Small intestine (tissue), 7 donors: ENCODE results near the gene PLAAT5. TPM values are rescaled to one million over a fixed set of nuclear protein-coding genes. Genes with fewer than 3 reads are reported as not detected.
A peak's percentile ranks its signal among the peaks of the same experiment; 100 is the strongest.

Experiments
- DNase-seq, 2 donors: peaks; one replicate each; pipeline versions ENCODE4 v3.0.0 to v3.0.0-alpha.2; 2013
- FAIRE-seq: peaks from 2 replicates; lab custom pipeline; 2012; peaks lifted over from hg19 to GRCh38; lab: Jason Lieb, UNC
- H3K27ac ChIP-seq, 3 donors: one replicate each; pipeline ENCODE4 v1.5.1; 2013; ENCODE audit warnings: low read length in 2 of 3, mild to moderate bottlenecking in 2 of 3, control low read depth in 1 of 3, inconsistent platforms in 1 of 3, low read depth in 1 of 3, moderate library complexity in 1 of 3
- H3K27me3 ChIP-seq, 3 donors: one replicate each; pipeline ENCODE4 v1.6.1; 2013; ENCODE audit warnings: low read length in 3 of 3, inconsistent platforms in 1 of 3; ENCODE audit not compliant: control insufficient read depth in 3 of 3, insufficient read depth in 3 of 3
- H3K36me3 ChIP-seq, 3 donors: one replicate each; pipeline ENCODE4 v1.6.1; 2013; ENCODE audit warnings: low read length in 3 of 3, inconsistent platforms in 1 of 3, low read depth in 1 of 3, mild to moderate bottlenecking in 1 of 3, moderate library complexity in 1 of 3; ENCODE audit not compliant: control insufficient read depth in 3 of 3, insufficient read depth in 2 of 3
- H3K4me1 ChIP-seq, 3 donors: one replicate each; pipeline ENCODE4 v1.6.1; 2013; ENCODE audit warnings: low read length in 2 of 3, inconsistent platforms in 1 of 3, low read depth in 1 of 3, mild to moderate bottlenecking in 1 of 3, moderate library complexity in 1 of 3; ENCODE audit not compliant: control insufficient read depth in 3 of 3, insufficient read depth in 2 of 3
- H3K4me3 ChIP-seq, 3 donors: one replicate each; pipeline ENCODE4 v1.5.1; 2013; ENCODE audit warnings: low read length in 3 of 3, control low read depth in 1 of 3, inconsistent platforms in 1 of 3, low read depth in 1 of 3, mild to moderate bottlenecking in 1 of 3, moderate library complexity in 1 of 3
- H3K9me3 ChIP-seq, 2 donors: one replicate each; pipeline ENCODE4 v1.6.1; 2013; ENCODE audit warnings: low read depth in 1 of 2, low read length in 1 of 2; ENCODE audit not compliant: control insufficient read depth in 2 of 2, insufficient read depth in 1 of 2
- WGBS, 3 donors: extraction: QIAGEN DNeasy Blood & Tissue Kit; methylation state at CpG; one replicate each; pipeline ENCODE4 v1.1.7; 2013; 5-methylcytosine and 5-hydroxymethylcytosine counted together
- polyA plus RNA-seq, 4 donors: library from polyadenylated mRNA; stranded (reverse) in 3 of 4; unstranded in 1 of 4; fragments of 200-250 nt in 3 of 4; fragments of 120-200 nt in 1 of 4; gene quantifications; one replicate each; pipeline versions ENCODE4 v1.2.1 to v1.2.3, GENCODE V29; 2013
- donor health status: healthy with polysubstance abuse.
- donor health status: control.
- donor health status: control.
- donor health status: Bipolar disorder and iron deficiency.
- donor health status: healthy.

PLAAT5 gene
- polyA plus RNA-seq, 4 donors, result 0.09 to 2.7 (median 1.00) TPM; not detected in 1

GRCh38 chr11:63523151-63523550 lies 32.2 kb upstream of the PLAAT5 start:
- no peak for DNase-seq
- FAIRE-seq, result no peak
- 70 to 79% (median 72%) methylated on average over 7 of the region's 7 CpGs for WGBS, 3 donors
- no peaks in the 10 kb centered on the region for H3K27me3 ChIP-seq
- H3K36me3 ChIP-seq, result no peaks in the 10 kb centered on the region
- H3K4me3 ChIP-seq, result no peak overlapping the region
- peaks cover 0 to 27% of the 10 kb centered on the region in 2 donors for H3K9me3 ChIP-seq
- no peaks in the 10 kb centered on the region for H3K4me1 ChIP-seq
- no peak overlapping the region for H3K27ac ChIP-seq

GRCh38 chr11:63521896-63522295 lies 30.9 kb upstream of the PLAAT5 start:
- Histone ChIP-seq H3K9me3 (peaks cover 0 to 27% of the 10 kb centered on the region in 2 donors), H3K27me3 (no peaks in the 10 kb centered on the region), H3K36me3 (no peaks in the 10 kb centered on the region), H3K4me1 (no peaks in the 10 kb centered on the region), H3K27ac (no peak overlapping the region), H3K4me3 (no peak overlapping the region)
- FAIRE-seq (no peak), DNase-seq (no peak)
- 86 to 97% (median 93%) methylated on average over 2 of the region's 2 CpGs for WGBS, 3 donors

- DNase-seq, result no peak
- WGBS, 3 donors, result 54 to 83% (median 76%) methylated on average over 5 of the region's 5 CpGs
- no peaks in the 10 kb centered on the region for H3K4me1 ChIP-seq
- no peaks in the 10 kb centered on the region for H3K27me3 ChIP-seq
- no peak overlapping the region for H3K27ac ChIP-seq
- peaks cover 0 to 27% of the 10 kb centered on the region in 2 donors for H3K9me3 ChIP-seq
- H3K36me3 ChIP-seq, result no peaks in the 10 kb centered on the region
- H3K4me3 ChIP-seq, result no peak overlapping the region
- no peak for FAIRE-seq
These were observed 29.7 kb upstream of the PLAAT5 start for GRCh38 chr11:63520606-63521170.

GRCh38 chr11:63518548-63518947 lies 27.6 kb upstream of the PLAAT5 start:
- Histone ChIP-seq H3K4me1 (no peaks in the 10 kb centered on the region), H3K27me3 (no peaks in the 10 kb centered on the region), H3K27ac (no peak overlapping the region), H3K36me3 (no peaks in the 10 kb centered on the region), H3K4me3 (no peak overlapping the region), H3K9me3 (peaks cover 0 to 16% of the 10 kb centered on the region in 2 donors)
- WGBS, 3 donors, result 35 to 72% (median 54%) methylated on average over 1 of the region's 1 CpG
- FAIRE-seq (no peak), DNase-seq (peak in 1 of 2 donors; percentile 25)

GRCh38 chr11:63517156-63517555 lies 26.2 kb upstream of the PLAAT5 start:
- FAIRE-seq, result no peak
- H3K27ac ChIP-seq, result no peak overlapping the region
- no peaks in the 10 kb centered on the region for H3K4me1 ChIP-seq
- no peaks in the 10 kb centered on the region for H3K27me3 ChIP-seq
- no peaks in the 10 kb centered on the region for H3K36me3 ChIP-seq
- peaks cover 0 to 7% of the 10 kb centered on the region in 2 donors for H3K9me3 ChIP-seq
- no peak overlapping the region for H3K4me3 ChIP-seq
- 81 to 92% (median 84%) methylated on average over 5 of the region's 5 CpGs for WGBS, 3 donors
- no peak for DNase-seq

GRCh38 chr11:63516109-63516508 lies 25.1 kb upstream of the PLAAT5 start:
- H3K27me3 ChIP-seq, result no peaks in the 10 kb centered on the region
- H3K9me3 ChIP-seq, result peaks cover 0 to 7% of the 10 kb centered on the region in 2 donors
- H3K4me3 ChIP-seq, result no peak overlapping the region
- no peaks in the 10 kb centered on the region for H3K36me3 ChIP-seq
- H3K27ac ChIP-seq, result no peak overlapping the region
- FAIRE-seq, result no peak
- 94 to 97% (median 94%) methylated on average over 6 of the region's 6 CpGs for WGBS, 3 donors
- no peak for DNase-seq
- H3K4me1 ChIP-seq, result no peaks in the 10 kb centered on the region

- FAIRE-seq (no peak), DNase-seq (no peak)
- no peaks in the 10 kb centered on the region for H3K4me1 ChIP-seq
- no peaks in the 10 kb centered on the region for H3K9me3 ChIP-seq
- whole genome bisulfite sequencing, 3 donors, result 89 to 93% (median 93%) methylated on average over 7 of the region's 7 CpGs
- no peak overlapping the region for H3K27ac ChIP-seq
- no peaks in the 10 kb centered on the region for H3K36me3 ChIP-seq
- H3K4me3 ChIP-seq, result no peak overlapping the region
- no peaks in the 10 kb centered on the region for H3K27me3 ChIP-seq
These were observed 21.8 kb upstream of the PLAAT5 start for GRCh38 chr11:63512816-63513215.

GRCh38 chr11:63511048-63511748 lies 20.2 kb upstream of the PLAAT5 start:
- no peaks in the 10 kb centered on the region for H3K27me3 ChIP-seq
- no peak overlapping the region for H3K4me3 ChIP-seq
- H3K4me1 ChIP-seq, result no peaks in the 10 kb centered on the region
- FAIRE-seq (no peak), DNase-seq (no peak)
- H3K9me3 ChIP-seq, result no peaks in the 10 kb centered on the region
- no peaks in the 10 kb centered on the region for H3K36me3 ChIP-seq
- H3K27ac ChIP-seq, result no peak overlapping the region
- WGBS, 3 donors, result 85 to 89% (median 89%) methylated on average over 11 of the region's 11 CpGs
